Tibial nerve (tissue), 4 donors: ENCODE data around the gene SPSB4. TPM values are rescaled to one million over a fixed set of nuclear protein-coding genes. Genes with fewer than 3 reads are reported as not detected.
"Not testable (repeated sequence)": the region's sequence is repeated elsewhere in the genome, so short reads cannot be mapped to it uniquely, and the experiment has no call there.

ENCODE experiments used
- DNase-seq, 2 donors: peaks; one replicate each; pipeline ENCODE4 v3.0.0-alpha.2; 2019; ENCODE audit warnings: low spot score in 2 of 2
- H3K27ac ChIP-seq, 4 donors: fragments of 200-600 bp; sonication (generic) in 3 of 4; one replicate each; pipeline ENCODE4 v1.5.1; 2017 to 2019; ENCODE audit warnings: mild to moderate bottlenecking in 1 of 4
- H3K27me3 ChIP-seq, 2 donors: fragments of 200-600 bp; sonication (generic) in 1 of 2; one replicate each; pipeline versions ENCODE4 v1.5.1 to v1.6.0; 2017 to 2019
- H3K36me3 ChIP-seq, 3 donors: fragments of 200-600 bp; sonication (generic); one replicate each; pipeline ENCODE4 v1.5.1; 2018 to 2019
- H3K4me1 ChIP-seq, 4 donors: fragments of 200-600 bp; sonication (generic) in 3 of 4; one replicate each; pipeline ENCODE4 v1.5.1; 2017 to 2019
- H3K4me3 ChIP-seq, 4 donors: fragments of 200-600 bp; sonication (generic) in 3 of 4; one replicate each; pipeline ENCODE4 v1.5.1; 2017 to 2019; ENCODE audit warnings: mild to moderate bottlenecking in 1 of 4, moderate library complexity in 1 of 4
- H3K9me3 ChIP-seq, 4 donors: fragments of 200-600 bp; sonication (generic) in 3 of 4; one replicate each; pipeline ENCODE4 v1.5.1; 2017 to 2019
- CTCF ChIP-seq, 5 experiments: fragments of 200-600 bp in 3 of 5; fragments of 450-650 bp in 2 of 5; sonication (generic) in 3 of 5; IDR thresholded peaks; one replicate each; pipeline ENCODE4 v1.5.1; 2016 to 2019; ENCODE audit warnings: antibody characterized with exemption in 5 of 5, mild to moderate bottlenecking in 3 of 5, moderate library complexity in 2 of 5
- EP300 ChIP-seq, 2 donors: sonication (generic); formaldehyde crosslinking; IDR thresholded peaks; one replicate each; pipeline ENCODE4 v1.6.1; 2017; ENCODE audit warnings: antibody characterized with exemption in 2 of 2, mild to moderate bottlenecking in 1 of 2
- POLR2A ChIP-seq, 2 donors: fragments of 450-650 bp; IDR thresholded peaks; one replicate each; pipeline ENCODE4 v1.6.1; 2017; ENCODE audit warnings: antibody characterized with exemption in 2 of 2, mild to moderate bottlenecking in 2 of 2, moderate library complexity in 2 of 2
- WGBS, 2 donors: methylation state at CpG; one replicate each; pipeline ENCODE4 v1.1.5; 2018; 5-methylcytosine and 5-hydroxymethylcytosine counted together
- total RNA-seq, 4 donors: library from RNA; depleted of rRNA; stranded (reverse); fragments of >200 nt; gene quantifications; one replicate each; pipeline ENCODE4 v1.1.0, GENCODE V29; 2016

The SPSB4 gene
- total RNA-seq, 4 donors from 2014 or later = 0.63 to 2.0 TPM; not detected in 2

- H3K9me3 ChIP-seq = peaks cover 0 to 12% (median 2%) of the 10 kb centered on the region in 4 donors
- peak overlapping the region in 3 of 4 donors; percentile 21 to 81 (median 60) for H3K27ac ChIP-seq
- WGBS, 2 donors = 21 to 43% methylated on average over 3 of the region's 3 CpGs
- no peaks in the 10 kb centered on the region for H3K27me3 ChIP-seq
- no peaks in the 10 kb centered on the region for H3K36me3 ChIP-seq
- DNase-seq = peak in 1 of 2 donors; percentile 49
- H3K4me1 ChIP-seq = peaks cover 0 to 23% (median 2%) of the 10 kb centered on the region in 4 donors
- H3K4me3 ChIP-seq = no peak overlapping the region
- TF ChIP-seq CTCF (IDR thresholded peaks at IDR 0.05) = no peak
- peak; percentile 67 to 83 for TF ChIP-seq EP300 (IDR thresholded peaks at IDR 0.05)
Observed at GRCh38 chr3:141115789-141116541, 64.8 kb downstream of the SPSB4 start.

- Histone ChIP-seq H3K27ac (peak overlapping the region in 2 of 4 donors; percentile 21 to 81), H3K4me1 (peaks cover 0 to 23% (median 2%) of the 10 kb centered on the region in 4 donors), H3K9me3 (peaks cover 0 to 19% (median 2%) of the 10 kb centered on the region in 4 donors), H3K27me3 (no peaks in the 10 kb centered on the region), H3K4me3 (no peak overlapping the region), H3K36me3 (no peaks in the 10 kb centered on the region)
- no peak for TF ChIP-seq EP300 (IDR thresholded peaks at IDR 0.05)
- TF ChIP-seq CTCF (IDR thresholded peaks at IDR 0.05) = no peak
- TF ChIP-seq POLR2A (IDR thresholded peaks at IDR 0.05) = no peak
- WGBS, 2 donors = 89 to 94% methylated on average over 1 of the region's 1 CpG
- no peak for DNase-seq
Observed at GRCh38 chr3:141116721-141117120, 65.6 kb downstream of the SPSB4 start.

GRCh38 chr3:141117982-141118381 is 66.8 kb downstream of the SPSB4 start:
- H3K9me3 ChIP-seq = peaks cover 0 to 20% (median 2%) of the 10 kb centered on the region in 4 donors
- 92 to 95% methylated on average over 1 of the region's 1 CpG for WGBS, 2 donors
- not testable (repeated sequence) for H3K36me3 ChIP-seq, H3K4me3 ChIP-seq, DNase-seq, H3K27ac ChIP-seq, H3K27me3 ChIP-seq
- peaks cover 0 to 23% (median 2%) of the 10 kb centered on the region in 4 donors for H3K4me1 ChIP-seq

- Histone ChIP-seq H3K9me3 (peaks cover 0 to 17% (median 2%) of the 10 kb centered on the region in 4 donors), H3K36me3 (no peaks in the 10 kb centered on the region), H3K4me1 (no peaks in the 10 kb centered on the region), H3K27ac (no peak overlapping the region), H3K27me3 (no peaks in the 10 kb centered on the region), H3K4me3 (no peak overlapping the region)
- DNase-seq = no peak
- WGBS, 2 donors = 68 to 84% methylated on average over 15 of the region's 16 CpGs
- TF ChIP-seq POLR2A (IDR thresholded peaks at IDR 0.05) (no peak), CTCF (IDR thresholded peaks at IDR 0.05) (no peak), EP300 (IDR thresholded peaks at IDR 0.05) (no peak)
Observed at GRCh38 chr3:141122455-141123030, 71.4 kb downstream of the SPSB4 start.

- peaks cover 0 to 20% (median 0%) of the 10 kb centered on the region in 4 donors for H3K9me3 ChIP-seq
- no peak overlapping the region for H3K27ac ChIP-seq
- TF ChIP-seq CTCF (IDR thresholded peaks at IDR 0.05) (no peak), EP300 (IDR thresholded peaks at IDR 0.05) (no peak), POLR2A (IDR thresholded peaks at IDR 0.05) (no peak)
- no peak overlapping the region for H3K4me3 ChIP-seq
- H3K4me1 ChIP-seq = no peaks in the 10 kb centered on the region
- 70 to 77% methylated on average over 4 of the region's 4 CpGs for WGBS, 2 donors
- DNase-seq = no peak
- H3K36me3 ChIP-seq = no peaks in the 10 kb centered on the region
- H3K27me3 ChIP-seq = no peaks in the 10 kb centered on the region
Observed at GRCh38 chr3:141123677-141124410, 72.7 kb downstream of the SPSB4 start.
